Chondrocyte (in vitro differentiated cells): Measurements from ENCODE around the gene P3R3URF. TPM values are rescaled to one million over a fixed set of nuclear protein-coding genes. Genes with fewer than 3 reads are reported as not detected.

Experiments used
- DNase-seq: peaks from one replicate; pipeline ENCODE4 v3.0.0; 2021; ENCODE audit warnings: mixed read lengths, low spot score
- H3K27ac Mint-ChIP-seq: one replicate; pipeline ENCODE4 v1.8.0; 2021; ENCODE audit warnings: mild to moderate bottlenecking, moderate library complexity, mixed read lengths; ENCODE audit not compliant: unreplicated experiment
- H3K27me3 Mint-ChIP-seq: 2 replicates; pipeline ENCODE4 v1.8.0; 2021; ENCODE audit warnings: low read depth, mixed read lengths
- H3K36me3 Mint-ChIP-seq: 2 replicates; pipeline ENCODE4 v1.8.0; 2021; ENCODE audit warnings: low read depth, mixed read lengths
- H3K4me1 Mint-ChIP-seq: 2 replicates; pipeline ENCODE4 v1.8.0; 2021; ENCODE audit warnings: low read depth, mild to moderate bottlenecking, mixed read lengths
- H3K4me3 Mint-ChIP-seq: one replicate; pipeline ENCODE4 v1.8.0; 2021; ENCODE audit warnings: mild to moderate bottlenecking, moderate library complexity, mixed read lengths; ENCODE audit not compliant: unreplicated experiment
- H3K9me3 Mint-ChIP-seq: 2 replicates; pipeline ENCODE4 v1.8.0; 2021; ENCODE audit warnings: low read depth, mixed read lengths
- CTCF ChIP-seq: fragments of 200-600 bp; sonication (generic); IDR thresholded peaks from 2 replicates; pipeline ENCODE4 v1.5.0; 2021; ENCODE audit warnings: antibody characterized with exemption, mild to moderate bottlenecking, moderate library complexity
- total RNA-seq: library from RNA; stranded (reverse); gene quantifications from 3 replicates; pipeline ENCODE4 v1.2.1, GENCODE V29; 2021

P3R3URF gene
- total RNA-seq, 1 donor from 2014 or later = not detected

GRCh38 chr1:46136711-46137110 is 39.6 kb downstream of the P3R3URF start:
- Mint-ChIP-seq H3K27ac (peak overlapping the region; percentile 8), H3K27me3 (no peaks in the 10 kb centered on the region), H3K4me1 (peaks cover 57% of the 10 kb centered on the region)

GRCh38 chr1:46134660-46135331 is 41.5 kb downstream of the P3R3URF start:
- Mint-ChIP-seq H3K4me1 (peaks cover 63% of the 10 kb centered on the region), H3K4me3 (no peak overlapping the region), H3K27me3 (no peaks in the 10 kb centered on the region), H3K36me3 (no peaks in the 10 kb centered on the region), H3K27ac (peak overlapping the region; percentile 100), H3K9me3 (no peaks in the 10 kb centered on the region)
- no peak for DNase-seq
- TF ChIP-seq CTCF = no peak

More at GRCh38 chr1:46136711-46137110, 39.6 kb downstream of the P3R3URF start:
- Mint-ChIP-seq H3K4me3 (no peak overlapping the region), H3K36me3 (no peaks in the 10 kb centered on the region), H3K9me3 (no peaks in the 10 kb centered on the region)
- no peak for DNase-seq
- TF ChIP-seq CTCF = no peak

GRCh38 chr1:46133781-46134350 is 42.4 kb downstream of the P3R3URF start:
- H3K4me3 Mint-ChIP-seq = peak overlapping the region; percentile 96
- H3K9me3 Mint-ChIP-seq = no peaks in the 10 kb centered on the region
- no peaks in the 10 kb centered on the region for H3K27me3 Mint-ChIP-seq
- peak overlapping the region; percentile 100 for H3K27ac Mint-ChIP-seq
- no peaks in the 10 kb centered on the region for H3K36me3 Mint-ChIP-seq
- H3K4me1 Mint-ChIP-seq = peaks cover 73% of the 10 kb centered on the region
- no peak for DNase-seq
- no peak for TF ChIP-seq CTCF

GRCh38 chr1:46133181-46133658 is 43.1 kb downstream of the P3R3URF start:
- Mint-ChIP-seq H3K27me3 (no peaks in the 10 kb centered on the region), H3K9me3 (no peaks in the 10 kb centered on the region), H3K4me3 (peak overlapping the region; percentile 96), H3K36me3 (no peaks in the 10 kb centered on the region), H3K27ac (peak overlapping the region; percentile 100), H3K4me1 (peaks cover 74% of the 10 kb centered on the region)
- no peak for DNase-seq
- peak; percentile 9 for TF ChIP-seq CTCF

GRCh38 chr1:46132529-46133180 is 43.6 kb downstream of the P3R3URF start, which contains the start of gene PIK3R3:
Gene PIK3R3 (minus strand): TSS chr1:46132629. CDS start chr1:46131952, 677 bp downstream.
- no peak for TF ChIP-seq CTCF
- H3K36me3 Mint-ChIP-seq = no peaks in the 10 kb centered on the region
- no peaks in the 10 kb centered on the region for H3K27me3 Mint-ChIP-seq
- H3K9me3 Mint-ChIP-seq = no peaks in the 10 kb centered on the region
- peaks cover 75% of the 10 kb centered on the region for H3K4me1 Mint-ChIP-seq
- peak within 1 kb of the TSS; percentile 96 for H3K4me3 Mint-ChIP-seq
- H3K27ac Mint-ChIP-seq = peak within 1 kb of the TSS; percentile 100
- peak; percentile 100 for DNase-seq
